Fibroblast of lung (primary cell): ENCODE results near the gene KLHL21. TPM values are rescaled to one million over a fixed set of nuclear protein-coding genes. Genes with fewer than 3 reads are reported as not detected.

Experiments used
- DNase-seq, 2 donors: peaks; one replicate each; pipeline versions ENCODE4 v3.0.0 to v3.0.0-alpha.2; 2010; ENCODE audit warnings: low read depth in 2 of 2
- H2AFZ ChIP-seq: 2 replicates; pipeline ENCODE4 v1.5.1; 2012; ENCODE audit warnings: low read length, control low read depth, inconsistent platforms
- H3K27ac ChIP-seq: 2 replicates; pipeline ENCODE4 v1.5.1; 2011; ENCODE audit warnings: low read length, control low read depth; ENCODE audit not compliant: insufficient read depth
- H3K27me3 ChIP-seq: 2 replicates; pipeline ENCODE4 v1.5.1; 2011; ENCODE audit warnings: mild to moderate bottlenecking, low read length; ENCODE audit not compliant: control insufficient read depth, insufficient read depth
- H3K36me3 ChIP-seq: 2 replicates; pipeline ENCODE4 v1.5.1; 2011; ENCODE audit warnings: low read length; ENCODE audit not compliant: control insufficient read depth, insufficient read depth
- H3K4me1 ChIP-seq: 2 replicates; pipeline ENCODE4 v1.5.1; 2011; ENCODE audit warnings: low read length; ENCODE audit not compliant: control insufficient read depth, insufficient read depth; ENCODE audit errors: extremely low read depth
- H3K4me2 ChIP-seq: 2 replicates; pipeline ENCODE4 v1.5.1; 2011; ENCODE audit warnings: low read length, control low read depth; ENCODE audit not compliant: insufficient read depth; ENCODE audit errors: extremely low read depth
- H3K4me3 ChIP-seq, 4 experiments: fragments of 200-600 bp in 1 of 4; sonication (generic) in 1 of 4; replicated peaks in 1 of 4; 2 replicates each; pipeline ENCODE4 v1.5.1; 2011 to 2016; ENCODE audit warnings: low read length in 4 of 4, low read depth in 3 of 4, mild to moderate bottlenecking in 3 of 4, control low read depth in 2 of 4, inconsistent platforms in 1 of 4, mixed read lengths in 1 of 4; ENCODE audit not compliant: insufficient read depth in 1 of 4; ENCODE audit errors: control extremely low read depth in 1 of 4
- H3K79me2 ChIP-seq: 2 replicates; pipeline ENCODE4 v1.5.1; 2012; ENCODE audit warnings: mild to moderate bottlenecking, low read length, inconsistent platforms; ENCODE audit not compliant: control insufficient read depth, insufficient read depth
- H3K9ac ChIP-seq: 2 replicates; pipeline ENCODE4 v1.5.1; 2011; ENCODE audit warnings: mild to moderate bottlenecking, low read length, control low read depth; ENCODE audit not compliant: insufficient read depth
- H3K9me3 ChIP-seq: 2 replicates; pipeline ENCODE4 v1.5.1; 2012; ENCODE audit warnings: low read depth, low read length; ENCODE audit not compliant: control insufficient read depth, insufficient read depth
- H4K20me1 ChIP-seq: 2 replicates; pipeline ENCODE4 v1.5.1; 2011; ENCODE audit warnings: low read length; ENCODE audit not compliant: control insufficient read depth, insufficient read depth; ENCODE audit errors: extremely low read depth
- EZH2 ChIP-seq: IDR thresholded peaks from 2 replicates; pipeline ENCODE4 v1.5.1; 2012; ENCODE audit warnings: low read length, control low read depth, mild to moderate bottlenecking; ENCODE audit errors: missing control alignments
- polyA plus RNA-seq, 2 donors: library from polyadenylated mRNA; depleted of rRNA in 1 of 2; stranded (reverse) in 1 of 2; unstranded in 1 of 2; fragments of >200 nt; gene quantifications; 2 replicates each; pipeline ENCODE4 v1.2.1, GENCODE V29; 2011 to 2012; ENCODE audit warnings: missing spikeins in 1 of 2
- total RNA-seq: library from RNA; depleted of rRNA; stranded (reverse); fragments of >200 nt; gene quantifications from 2 replicates; pipeline ENCODE4 v1.2.1, GENCODE V29; 2014
- TF ChIP-seq, protein P1 (sequence below), 2 donors: IDR thresholded peaks in 1 of 2; conservative IDR thresholded peaks in 1 of 2; 1 replicate in 1 of 2; 2 replicates in 1 of 2; pipeline ENCODE4 v1.5.1; 2011 to 2012; ENCODE audit warnings: low read length in 2 of 2, control low read depth in 1 of 2, inconsistent platforms in 1 of 2, low read depth in 1 of 2, mild to moderate bottlenecking in 1 of 2

The KLHL21 gene
- total and polyA plus RNA-seq, 2 donors (not counting 1 experiment from before 2014, with no cell fraction given), result 11.7 to 44.9 TPM

DNA sequence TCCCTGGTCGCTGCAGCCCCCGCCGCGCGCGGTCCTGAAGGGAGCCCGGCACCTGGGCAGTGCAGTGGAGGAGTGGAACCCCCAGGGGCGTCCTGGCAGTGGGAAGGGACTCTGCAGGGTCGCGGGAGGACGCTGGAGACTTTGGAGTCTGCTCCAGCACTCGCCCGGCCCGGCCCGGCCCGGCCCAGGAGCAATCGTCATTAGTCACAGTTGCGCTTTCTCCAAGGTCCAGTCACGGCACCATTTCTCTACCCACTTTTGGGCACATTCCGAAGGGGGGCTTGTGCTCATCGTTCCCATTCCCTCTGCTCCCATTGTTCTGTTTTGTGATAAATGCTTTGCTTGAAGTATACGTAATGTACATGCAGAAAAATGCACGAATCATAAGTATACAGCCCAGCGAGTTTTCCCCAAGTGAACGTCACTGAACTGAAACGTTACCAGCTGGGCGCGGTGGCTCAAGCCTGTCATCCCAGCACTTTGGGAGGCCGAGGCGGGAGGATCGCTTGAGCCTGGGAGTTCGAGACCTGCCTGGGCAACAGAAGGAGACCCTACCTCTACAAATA is 23.0 kb upstream of the KLHL21 start:
- Histone ChIP-seq H3K4me2 (peak overlapping the region; percentile 80), H3K36me3 (peaks cover 34% of the 10 kb centered on the region), H3K4me3 (peak overlapping the region; percentile 70 to 91 (median 87)), H2AFZ (peak overlapping the region; percentile 78), H4K20me1 (no peaks in the 10 kb centered on the region), H3K9me3 (no peaks in the 10 kb centered on the region), H3K4me1 (no peaks in the 10 kb centered on the region), H3K27me3 (no peaks in the 10 kb centered on the region), H3K79me2 (peaks cover 35% of the 10 kb centered on the region), H3K27ac (peak overlapping the region; percentile 82), H3K9ac (peak overlapping the region; percentile 82)
- peak; percentile 54 to 69 for DNase-seq
- TF ChIP-seq, protein P1, sequence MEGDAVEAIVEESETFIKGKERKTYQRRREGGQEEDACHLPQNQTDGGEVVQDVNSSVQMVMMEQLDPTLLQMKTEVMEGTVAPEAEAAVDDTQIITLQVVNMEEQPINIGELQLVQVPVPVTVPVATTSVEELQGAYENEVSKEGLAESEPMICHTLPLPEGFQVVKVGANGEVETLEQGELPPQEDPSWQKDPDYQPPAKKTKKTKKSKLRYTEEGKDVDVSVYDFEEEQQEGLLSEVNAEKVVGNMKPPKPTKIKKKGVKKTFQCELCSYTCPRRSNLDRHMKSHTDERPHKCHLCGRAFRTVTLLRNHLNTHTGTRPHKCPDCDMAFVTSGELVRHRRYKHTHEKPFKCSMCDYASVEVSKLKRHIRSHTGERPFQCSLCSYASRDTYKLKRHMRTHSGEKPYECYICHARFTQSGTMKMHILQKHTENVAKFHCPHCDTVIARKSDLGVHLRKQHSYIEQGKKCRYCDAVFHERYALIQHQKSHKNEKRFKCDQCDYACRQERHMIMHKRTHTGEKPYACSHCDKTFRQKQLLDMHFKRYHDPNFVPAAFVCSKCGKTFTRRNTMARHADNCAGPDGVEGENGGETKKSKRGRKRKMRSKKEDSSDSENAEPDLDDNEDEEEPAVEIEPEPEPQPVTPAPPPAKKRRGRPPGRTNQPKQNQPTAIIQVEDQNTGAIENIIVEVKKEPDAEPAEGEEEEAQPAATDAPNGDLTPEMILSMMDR (conservative IDR thresholded peaks at IDR 0.05 in 1 of 2, IDR thresholded peaks at IDR 0.05 in 1 of 2; ENCODE audit: low read depth in 1 of 2, low read length in 2 of 2), result no peak
- TF ChIP-seq EZH2, result no peak

DNA sequence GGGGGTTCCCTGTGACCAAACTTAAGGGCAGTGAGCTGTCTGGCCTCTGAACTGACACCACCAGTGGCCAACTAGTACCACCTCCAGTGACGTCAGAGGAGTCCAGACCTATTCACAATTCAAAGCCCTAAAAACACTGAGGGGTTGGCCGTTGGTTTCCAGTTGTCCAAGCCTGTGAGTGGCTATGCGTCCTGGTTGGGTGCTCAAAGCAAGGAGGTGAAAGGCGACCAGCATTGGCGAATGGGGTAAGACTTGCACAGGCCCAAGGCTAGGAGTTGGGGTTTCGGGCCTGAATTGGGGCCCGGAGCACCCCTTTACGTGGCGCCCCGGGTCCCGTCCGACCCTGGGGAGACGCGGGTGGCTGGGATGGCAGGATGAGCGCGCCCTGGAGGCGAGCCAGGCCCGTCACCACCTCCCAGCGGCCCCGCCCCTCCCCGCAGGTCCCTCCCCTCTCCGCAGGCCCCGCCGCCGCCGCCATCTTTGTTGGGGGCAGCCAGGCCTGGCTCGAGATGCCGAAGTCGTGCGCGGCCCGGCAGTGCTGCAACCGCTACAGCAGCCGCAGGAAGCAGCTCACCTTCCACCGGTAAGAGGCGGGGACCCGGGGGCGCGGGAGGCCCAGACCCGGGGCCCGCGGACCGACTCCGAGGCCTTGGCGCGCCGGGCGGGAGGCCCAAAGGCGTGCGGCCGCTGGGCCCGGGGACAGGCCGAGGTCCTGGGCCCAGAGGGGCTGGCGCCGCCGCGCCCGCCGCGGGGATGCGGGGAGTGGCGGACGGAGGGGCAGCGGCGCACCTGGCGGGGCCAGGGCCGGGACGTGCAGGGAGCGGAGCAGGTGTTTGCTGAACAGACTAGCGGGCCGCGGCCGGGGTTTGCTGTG is 22.3 kb upstream of the KLHL21 start, which contains the start of gene THAP3:
TSS of gene THAP3 (plus strand) at position 159 of the 874 bp plus-strand sequence. CDS start at position 510, 351 bp downstream.
- Histone ChIP-seq H3K36me3 (peaks cover 36% of the 10 kb centered on the region), H3K4me1 (no peaks in the 10 kb centered on the region), H3K9me3 (no peaks in the 10 kb centered on the region), H3K9ac (peak within 1 kb of the TSS; percentile 82), H3K79me2 (peaks cover 38% of the 10 kb centered on the region), H4K20me1 (no peaks in the 10 kb centered on the region), H3K4me3 (peak within 1 kb of the TSS; percentile 70 to 91 (median 87)), H2AFZ (peak within 1 kb of the TSS; percentile 78), H3K4me2 (peak within 1 kb of the TSS; percentile 88), H3K27ac (peak within 1 kb of the TSS; percentile 82), H3K27me3 (no peaks in the 10 kb centered on the region)
- TF ChIP-seq, protein P1 (conservative IDR thresholded peaks at IDR 0.05 in 1 of 2, IDR thresholded peaks at IDR 0.05 in 1 of 2; ENCODE audit: low read depth in 1 of 2, low read length in 2 of 2), result no peak
- no peak for TF ChIP-seq EZH2
- DNase-seq, result peak; percentile 87 to 93

DNA sequence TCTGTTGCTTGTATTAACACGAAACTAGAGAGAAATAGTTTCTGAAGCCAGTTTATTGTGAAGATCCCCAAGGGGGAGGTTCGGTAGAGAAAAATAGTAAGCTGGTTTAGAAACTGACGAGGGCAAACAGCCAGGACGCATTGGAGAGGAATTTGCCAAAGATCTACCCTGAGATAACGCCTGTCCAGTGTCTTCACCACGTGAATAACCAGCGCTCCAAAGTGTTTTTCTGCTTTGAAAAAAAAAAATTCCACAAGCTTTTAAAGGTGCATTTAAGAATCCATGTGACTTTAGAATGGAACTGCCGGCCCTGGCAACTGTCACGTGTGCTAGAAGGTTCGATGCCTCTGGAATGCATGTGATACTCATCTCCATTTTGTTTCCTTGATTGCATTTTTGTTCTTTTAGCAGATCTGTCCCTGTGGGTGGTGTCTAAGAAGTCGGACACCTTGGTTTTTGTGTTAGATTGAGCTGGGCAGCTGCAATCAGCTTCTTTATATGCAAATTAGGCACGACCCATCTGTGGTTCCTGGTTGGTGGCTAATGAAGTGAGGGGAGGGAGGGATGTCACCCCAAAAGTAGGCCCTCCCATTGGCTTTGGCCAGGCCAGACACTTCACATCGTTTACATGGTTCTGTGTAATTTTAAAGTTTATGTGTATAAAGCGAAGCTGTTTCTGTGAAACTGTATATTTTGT is 20.7 kb upstream of the KLHL21 start:
- no peak overlapping the region for H3K4me3 ChIP-seq
- no peak for DNase-seq
- H2AFZ ChIP-seq, result no peak overlapping the region
- H3K79me2 ChIP-seq, result peaks cover 40% of the 10 kb centered on the region
- no peaks in the 10 kb centered on the region for H3K9me3 ChIP-seq
- no peaks in the 10 kb centered on the region for H3K4me1 ChIP-seq
- H4K20me1 ChIP-seq, result no peaks in the 10 kb centered on the region
- no peaks in the 10 kb centered on the region for H3K27me3 ChIP-seq
- no peak overlapping the region for H3K9ac ChIP-seq
- TF ChIP-seq EZH2, result no peak
- TF ChIP-seq, protein P1 (conservative IDR thresholded peaks at IDR 0.05 in 1 of 2, IDR thresholded peaks at IDR 0.05 in 1 of 2; ENCODE audit: low read depth in 1 of 2, low read length in 2 of 2), result no peak
- H3K27ac ChIP-seq, result no peak overlapping the region
- no peak overlapping the region for H3K4me2 ChIP-seq
- H3K36me3 ChIP-seq, result peaks cover 29% of the 10 kb centered on the region
